Ascending aorta (tissue), 2 donors: ENCODE data around the gene GNB1L. TPM values are rescaled to one million over a fixed set of nuclear protein-coding genes. Genes with fewer than 3 reads are reported as not detected.
A peak's percentile ranks its signal among the peaks of the same experiment; 100 is the strongest.

Experiments used
- DNase-seq, 2 donors: peaks; one replicate each; pipeline ENCODE4 v3.0.0-alpha.2; 2019; ENCODE audit warnings: low spot score in 2 of 2
- H3K27ac ChIP-seq, 2 donors: fragments of 200-600 bp; sonication (generic); one replicate each; pipeline ENCODE4 v1.5.1; 2016 to 2017; ENCODE audit warnings: mild to moderate bottlenecking in 1 of 2
- H3K27me3 ChIP-seq: fragments of 200-600 bp; sonication (generic); one replicate; pipeline ENCODE4 v1.5.1; 2017
- H3K36me3 ChIP-seq, 2 donors: fragments of 200-600 bp; sonication (generic); one replicate each; pipeline ENCODE4 v1.5.1; 2016
- H3K4me1 ChIP-seq, 2 donors: fragments of 200-600 bp; sonication (generic); one replicate each; pipeline ENCODE4 v1.5.1; 2016 to 2017; ENCODE audit warnings: mild to moderate bottlenecking in 1 of 2
- H3K4me3 ChIP-seq, 2 donors: fragments of 200-600 bp; sonication (generic); one replicate each; pipeline ENCODE4 v1.5.1; 2016 to 2017; ENCODE audit warnings: mild to moderate bottlenecking in 1 of 2
- H3K9me3 ChIP-seq, 2 donors: fragments of 200-600 bp; sonication (generic); one replicate each; pipeline ENCODE4 v1.5.1; 2016
- CTCF ChIP-seq, 3 experiments: fragments of 200-600 bp in 2 of 3; fragments of 450-650 bp in 1 of 3; sonication (generic) in 2 of 3; IDR thresholded peaks; one replicate each; pipeline ENCODE4 v1.5.1; 2016 to 2019; ENCODE audit warnings: antibody characterized with exemption in 3 of 3, mild to moderate bottlenecking in 1 of 3, moderate library complexity in 1 of 3
- intact Hi-C: fragments of 100-400 bp; cut with DNase I; formaldehyde crosslinking; loops from one replicate; pipeline ENCODE4 v1.15.1; 2023
- total RNA-seq: library from RNA; depleted of rRNA; stranded (reverse); fragments of >200 nt; gene quantifications from one replicate; pipeline ENCODE4 v1.1.0, GENCODE V29; 2016

GNB1L gene
- total RNA-seq, 1 donor from 2014 or later: 7.9 TPM

- Histone ChIP-seq H3K36me3 (no peaks in the 10 kb centered on the region), H3K4me1 (no peaks in the 10 kb centered on the region), H3K27me3 (no peaks in the 10 kb centered on the region), H3K27ac (no peak overlapping the region), H3K4me3 (no peak overlapping the region), H3K9me3 (no peaks in the 10 kb centered on the region)
- no peak for DNase-seq
- TF ChIP-seq CTCF (IDR thresholded peaks at IDR 0.05): no peak
- intact Hi-C loops: no loop called here
Observed at GRCh38 chr22:19827341-19828034, 27.2 kb downstream of the GNB1L start.

- H3K4me3 ChIP-seq: no peak overlapping the region
- no peak overlapping the region for H3K27ac ChIP-seq
- H3K4me1 ChIP-seq: no peaks in the 10 kb centered on the region
- no peak for DNase-seq
- TF ChIP-seq CTCF (IDR thresholded peaks at IDR 0.05): no peak
- H3K27me3 ChIP-seq: no peaks in the 10 kb centered on the region
- intact Hi-C loops: no loop called here
- no peaks in the 10 kb centered on the region for H3K36me3 ChIP-seq
- H3K9me3 ChIP-seq: no peaks in the 10 kb centered on the region
Observed at GRCh38 chr22:19826619-19826950, 28.1 kb downstream of the GNB1L start.

- no peaks in the 10 kb centered on the region for H3K9me3 ChIP-seq
- no peaks in the 10 kb centered on the region for H3K27me3 ChIP-seq
- no peak overlapping the region for H3K4me3 ChIP-seq
- no peak overlapping the region for H3K27ac ChIP-seq
- no peaks in the 10 kb centered on the region for H3K4me1 ChIP-seq
- TF ChIP-seq CTCF (IDR thresholded peaks at IDR 0.05): no peak
- DNase-seq: peak in 1 of 2 donors; percentile 41
- no peaks in the 10 kb centered on the region for H3K36me3 ChIP-seq
- intact Hi-C loops: no loop called here
Observed at GRCh38 chr22:19825904-19826618, 28.6 kb downstream of the GNB1L start.

- intact Hi-C loops: no loop called here
- DNase-seq: peak in 1 of 2 donors; percentile 49
- Histone ChIP-seq H3K27ac (no peak overlapping the region), H3K4me1 (no peaks in the 10 kb centered on the region), H3K36me3 (peaks cover 0 to 6% of the 10 kb centered on the region in 2 donors), H3K4me3 (no peak overlapping the region), H3K27me3 (no peaks in the 10 kb centered on the region), H3K9me3 (no peaks in the 10 kb centered on the region)
- TF ChIP-seq CTCF (IDR thresholded peaks at IDR 0.05): no peak
Observed at GRCh38 chr22:19824926-19825339, 29.7 kb downstream of the GNB1L start.

GRCh38 chr22:19824212-19824925 lies 30.3 kb downstream of the GNB1L start:
- peak in 1 of 2 donors; percentile 22 for DNase-seq
- peaks cover 0 to 6% of the 10 kb centered on the region in 2 donors for H3K36me3 ChIP-seq
- intact Hi-C loops: no loop called here
- H3K9me3 ChIP-seq: no peaks in the 10 kb centered on the region
- H3K4me1 ChIP-seq: no peaks in the 10 kb centered on the region
- no peaks in the 10 kb centered on the region for H3K27me3 ChIP-seq
- no peak overlapping the region for H3K4me3 ChIP-seq
- H3K27ac ChIP-seq: no peak overlapping the region
- TF ChIP-seq CTCF (IDR thresholded peaks at IDR 0.05): no peak
